Neuronal stem cell (in vitro differentiated cells): ENCODE measurements around the gene CLEC10A.

Source experiments
- DNase-seq: peaks from one replicate; pipeline ENCODE4 v3.0.0-alpha.2; 2013; ENCODE audit warnings: low spot score
- H2AFZ ChIP-seq: one replicate; pipeline ENCODE4 v1.6.1; 2013; ENCODE audit warnings: mild to moderate bottlenecking, low read length, inconsistent platforms
- H2AK5ac ChIP-seq: 2 replicates; pipeline ENCODE4 v1.6.1; 2013; ENCODE audit warnings: low read depth, mild to moderate bottlenecking, inconsistent platforms, low read length, moderate library complexity, mixed read lengths
- H2BK120ac ChIP-seq: 2 replicates; pipeline ENCODE4 v1.6.1; 2013; ENCODE audit warnings: low read depth, mild to moderate bottlenecking, inconsistent platforms, low read length, moderate library complexity, mixed read lengths
- H2BK12ac ChIP-seq: one replicate; pipeline ENCODE4 v1.6.1; 2013; ENCODE audit warnings: low read length, inconsistent platforms
- H2BK15ac ChIP-seq: 2 replicates; pipeline ENCODE4 v1.6.1; 2013; ENCODE audit warnings: mild to moderate bottlenecking, low read length, inconsistent platforms, mixed read lengths
- H2BK5ac ChIP-seq: one replicate; pipeline ENCODE4 v1.6.1; 2013; ENCODE audit warnings: inconsistent platforms, mild to moderate bottlenecking, low read length, moderate library complexity
- H3K14ac ChIP-seq: one replicate; pipeline ENCODE4 v1.6.1; 2013; ENCODE audit warnings: low read length, inconsistent platforms
- H3K18ac ChIP-seq: 2 replicates; pipeline ENCODE4 v1.6.1; 2013; ENCODE audit warnings: low read length, inconsistent platforms
- H3K23ac ChIP-seq: 2 replicates; pipeline ENCODE4 v1.6.1; 2013; ENCODE audit warnings: low read depth, mild to moderate bottlenecking, mixed read lengths, low read length, inconsistent platforms; ENCODE audit not compliant: poor library complexity
- H3K27ac ChIP-seq: replicated peaks from 3 replicates; pipeline ENCODE4 v1.5.1; 2013; ENCODE audit warnings: low read length, inconsistent platforms
- H3K27me3 ChIP-seq, 3 experiments: 2 replicates each; pipeline ENCODE4 v1.6.1; 2013; ENCODE audit warnings: low read length in 3 of 3, mild to moderate bottlenecking in 2 of 3, inconsistent platforms in 1 of 3, low read depth in 1 of 3, mixed read lengths in 1 of 3, moderate library complexity in 1 of 3; ENCODE audit not compliant: control insufficient read depth in 3 of 3, insufficient read depth in 3 of 3
- H3K36me3 ChIP-seq, 2 donors: replicated peaks in 1 of 2; 2 replicates each; pipeline ENCODE4 v1.6.1; 2013; ENCODE audit warnings: low read length in 2 of 2; ENCODE audit not compliant: control insufficient read depth in 2 of 2, insufficient read depth in 2 of 2
- H3K4ac ChIP-seq: 2 replicates; pipeline ENCODE4 v1.6.1; 2013; ENCODE audit warnings: inconsistent platforms, mild to moderate bottlenecking, low read length, moderate library complexity
- H3K4me1 ChIP-seq, 2 donors: 1 replicate in 1 of 2; 2 replicates in 1 of 2; pipeline ENCODE4 v1.6.1; 2013; ENCODE audit warnings: low read length in 2 of 2, low read depth in 1 of 2; ENCODE audit not compliant: control insufficient read depth in 2 of 2, insufficient read depth in 1 of 2
- H3K4me2 ChIP-seq: one replicate; pipeline ENCODE4 v1.6.1; 2013; ENCODE audit warnings: mild to moderate bottlenecking, low read length, inconsistent platforms; ENCODE audit not compliant: insufficient read depth, poor library complexity, severe bottlenecking
- H3K4me3 ChIP-seq, 2 donors: 2 replicates each; pipeline ENCODE4 v1.5.1; 2013; ENCODE audit warnings: low read length in 2 of 2, mild to moderate bottlenecking in 2 of 2, inconsistent platforms in 1 of 2, moderate library complexity in 1 of 2
- H3K79me1 ChIP-seq: one replicate; pipeline ENCODE4 v1.6.1; 2013; ENCODE audit warnings: low read depth, mild to moderate bottlenecking, inconsistent platforms, low read length, moderate library complexity
- H3K9ac ChIP-seq: one replicate; pipeline ENCODE4 v1.6.1; 2013; ENCODE audit warnings: mild to moderate bottlenecking, low read depth, low read length, inconsistent platforms; ENCODE audit not compliant: poor library complexity
- H3K9me3 ChIP-seq, 2 donors: replicated peaks in 1 of 2; 2 replicates each; pipeline versions ENCODE3 to v1.6.1; 2013; ENCODE audit warnings: low read length in 2 of 2, mild to moderate bottlenecking in 2 of 2, inconsistent platforms in 1 of 2, low read depth in 1 of 2, mixed read lengths in 1 of 2, moderate library complexity in 1 of 2; ENCODE audit not compliant: control insufficient read depth in 2 of 2, insufficient read depth in 1 of 2
- H4K8ac ChIP-seq: one replicate; pipeline ENCODE4 v1.6.1; 2013; ENCODE audit warnings: low read depth, mild to moderate bottlenecking, inconsistent platforms, low read length, moderate library complexity
- H4K91ac ChIP-seq: one replicate; pipeline ENCODE4 v1.6.1; 2013; ENCODE audit warnings: low read length, low read depth, mild to moderate bottlenecking, inconsistent platforms; ENCODE audit not compliant: poor library complexity
- WGBS, 2 donors: extraction: QIAGEN DNeasy Blood & Tissue Kit; methylation state at CpG; one replicate each; pipeline ENCODE4 v1.1.7; 2013; ENCODE audit warnings: missing lambda C conversion rate in 2 of 2, mixed read lengths in 1 of 2; ENCODE audit not compliant: insufficient read length in 2 of 2, insufficient replicate concordance in 1 of 2; ENCODE audit errors: extremely low coverage in 2 of 2; 5-methylcytosine and 5-hydroxymethylcytosine counted together

Gene CLEC10A

DNA sequence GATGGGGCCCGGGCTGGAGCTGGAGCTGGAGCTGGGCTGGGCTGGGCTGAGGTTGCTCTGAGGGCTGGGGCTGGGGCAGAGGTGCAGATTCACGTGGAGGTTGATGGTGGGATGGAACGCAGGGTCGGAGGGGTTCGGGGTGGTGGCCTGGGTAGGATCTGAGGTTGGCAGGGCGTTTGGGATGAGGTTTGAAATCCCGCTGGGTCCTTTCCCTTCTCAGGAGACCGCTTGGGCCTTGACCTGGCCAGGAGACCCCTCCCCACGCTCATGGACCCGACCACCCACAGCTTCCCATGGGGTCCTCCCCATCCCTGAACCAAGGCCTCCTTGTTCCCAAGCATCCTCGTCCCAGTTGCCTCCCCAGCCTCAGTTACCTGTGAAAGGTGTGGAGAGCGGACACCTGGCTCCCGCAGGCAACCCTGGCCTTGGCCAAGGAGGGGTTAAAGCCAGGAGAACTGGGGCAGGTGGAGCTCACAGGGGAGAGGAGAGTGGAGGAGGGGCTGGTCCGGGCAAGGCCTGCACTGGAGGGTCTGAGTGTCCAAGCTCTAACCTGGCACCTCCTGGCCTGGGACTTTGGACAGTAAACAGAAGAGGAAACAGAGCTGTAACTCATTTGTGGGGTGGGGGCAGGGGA is 34.3 kb upstream of the CLEC10A start, which contains the start of gene ASGR2:
Gene ASGR2, minus strand, starts transcription at position 582 of the 634 bp plus-strand sequence. CDS start 582 bp downstream, outside the sequence.
- H3K27me3 ChIP-seq, result no peaks in the 10 kb centered on the region
- H3K14ac ChIP-seq, result no peak within 1 kb of the TSS
- H3K36me3 ChIP-seq, result no peaks in the 10 kb centered on the region
- DNase-seq, result no peak
- no peak within 1 kb of the TSS for H2BK5ac ChIP-seq
- WGBS, 2 donors, result no CpG with 5 or more reads among the region's 14 CpGs
- H3K9ac ChIP-seq, result peak within 1 kb of the TSS; percentile 44
- H3K27ac ChIP-seq, result no peak within 1 kb of the TSS
- H4K8ac ChIP-seq, result no peak within 1 kb of the TSS
- peaks cover 2 to 17% of the 10 kb centered on the region in 2 donors for H3K4me1 ChIP-seq
- no peak within 1 kb of the TSS for H3K4me3 ChIP-seq
- H3K4ac ChIP-seq, result no peak within 1 kb of the TSS
- no peak within 1 kb of the TSS for H2BK120ac ChIP-seq
- peak within 1 kb of the TSS; percentile 59 for H2AFZ ChIP-seq
- H2BK15ac ChIP-seq, result no peak within 1 kb of the TSS
- H3K9me3 ChIP-seq, result peaks cover 3 to 5% of the 10 kb centered on the region in 2 donors
- no peak within 1 kb of the TSS for H4K91ac ChIP-seq
- no peak within 1 kb of the TSS for H3K4me2 ChIP-seq
- H3K79me1 ChIP-seq, result no peaks in the 10 kb centered on the region
- peak within 1 kb of the TSS; percentile 75 for H2AK5ac ChIP-seq
- no peak within 1 kb of the TSS for H3K23ac ChIP-seq
- H2BK12ac ChIP-seq, result no peak within 1 kb of the TSS
- peak within 1 kb of the TSS; percentile 39 for H3K18ac ChIP-seq

DNA sequence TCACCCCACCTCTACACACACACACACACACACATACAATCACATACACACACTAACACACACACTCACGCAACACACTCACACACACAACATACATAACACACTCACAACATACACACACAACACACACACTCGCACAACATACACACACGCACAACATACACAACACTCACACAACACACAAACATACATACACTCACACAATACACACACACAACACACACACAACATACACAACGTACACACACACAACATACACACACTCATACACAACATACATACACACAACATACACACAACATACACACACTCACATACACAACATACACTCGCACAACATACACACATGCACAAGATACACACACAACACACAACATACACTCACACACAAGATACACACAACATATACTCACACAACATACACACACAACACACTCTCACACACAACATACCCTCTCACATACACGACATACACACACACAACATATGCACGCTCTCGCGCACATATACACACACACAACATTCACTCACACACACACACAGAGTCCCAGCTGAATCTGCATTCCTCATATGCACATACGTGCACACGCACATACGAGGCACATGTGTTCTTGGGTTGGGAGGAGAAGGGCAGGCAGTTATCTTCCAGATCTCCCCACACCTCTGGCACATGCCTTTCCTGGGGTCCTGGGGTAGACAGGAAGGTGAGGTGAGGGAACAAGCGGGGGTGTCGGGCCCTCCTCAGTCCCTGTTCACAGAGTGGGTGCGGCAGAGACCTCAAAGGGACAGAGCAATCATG is 33.4 kb upstream of the CLEC10A start:
- Histone ChIP-seq H3K9me3 (peaks cover 3 to 5% of the 10 kb centered on the region in 2 donors), H3K27ac (no peak overlapping the region)

DNA sequence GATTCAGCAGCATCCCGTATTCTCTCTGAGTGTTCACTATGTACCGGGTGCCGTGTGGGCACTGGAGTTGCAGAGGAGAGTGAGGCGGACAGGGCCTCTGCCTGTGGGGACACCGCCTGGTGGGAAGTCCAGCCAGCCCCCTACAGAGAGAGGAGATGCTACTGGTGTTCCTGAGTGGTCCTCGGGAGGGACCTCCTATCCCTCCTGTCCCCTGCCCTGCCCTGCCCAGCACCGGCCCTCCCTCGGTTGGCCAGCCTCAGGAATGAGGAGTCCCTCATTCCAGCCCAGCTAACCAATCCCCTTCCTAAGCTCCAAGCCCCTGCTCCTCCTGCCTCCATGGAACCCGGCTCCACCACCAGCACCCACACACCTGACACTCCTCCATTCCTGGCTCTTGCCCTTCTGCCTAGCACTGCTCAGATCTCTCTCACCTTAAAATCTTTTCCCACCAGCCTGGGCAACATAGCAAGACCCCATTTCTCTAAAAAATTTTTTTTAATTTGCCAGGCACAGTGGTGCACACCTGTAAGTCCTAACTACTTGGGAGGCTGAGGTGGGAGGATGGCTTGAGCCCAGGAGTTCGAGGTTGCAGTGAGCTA is 32.6 kb upstream of the CLEC10A start:
- H3K27me3 ChIP-seq, result no peaks in the 10 kb centered on the region
- no peak overlapping the region for H2AFZ ChIP-seq
- H3K4me2 ChIP-seq, result no peak overlapping the region
- H4K91ac ChIP-seq, result no peak overlapping the region
- no peak overlapping the region for H2BK5ac ChIP-seq
- no peak overlapping the region for H4K8ac ChIP-seq
- peak overlapping the region; percentile 68 for H2AK5ac ChIP-seq
- no CpG with 5 or more reads among the region's 10 CpGs for WGBS, 2 donors
- no peak overlapping the region for H3K14ac ChIP-seq
- H2BK12ac ChIP-seq, result no peak overlapping the region
- H3K27ac ChIP-seq, result no peak overlapping the region
- no peak overlapping the region for H3K9ac ChIP-seq
- no peak for DNase-seq
- no peak overlapping the region for H2BK120ac ChIP-seq
- no peak overlapping the region for H3K4ac ChIP-seq
- no peak overlapping the region for H3K23ac ChIP-seq
- peak overlapping the region; percentile 55 for H2BK15ac ChIP-seq
- no peaks in the 10 kb centered on the region for H3K36me3 ChIP-seq
- H3K18ac ChIP-seq, result peak overlapping the region; percentile 19
- peaks cover 2 to 17% of the 10 kb centered on the region in 2 donors for H3K4me1 ChIP-seq
- no peak overlapping the region for H3K4me3 ChIP-seq
- no peaks in the 10 kb centered on the region for H3K79me1 ChIP-seq
- H3K9me3 ChIP-seq, result peaks cover 3 to 5% of the 10 kb centered on the region in 2 donors

More for the DNA sequence above, 33.4 kb upstream of the CLEC10A start:
- no peak overlapping the region for H3K23ac ChIP-seq
- peak overlapping the region; percentile 39 for H3K18ac ChIP-seq
- no peak overlapping the region for H3K4me2 ChIP-seq
- no peak overlapping the region for H2AK5ac ChIP-seq
- no peak overlapping the region for H3K4ac ChIP-seq
- no peaks in the 10 kb centered on the region for H3K36me3 ChIP-seq
- no peaks in the 10 kb centered on the region for H3K79me1 ChIP-seq
- H2AFZ ChIP-seq, result no peak overlapping the region
- H4K91ac ChIP-seq, result peak overlapping the region; percentile 4
- WGBS, 2 donors, result 100% methylated on average over 7 of the region's 15 CpGs
- no peak for DNase-seq
- no peaks in the 10 kb centered on the region for H3K27me3 ChIP-seq
- no peak overlapping the region for H3K9ac ChIP-seq
- peaks cover 2 to 17% of the 10 kb centered on the region in 2 donors for H3K4me1 ChIP-seq
- no peak overlapping the region for H2BK12ac ChIP-seq
- H2BK15ac ChIP-seq, result no peak overlapping the region
- no peak overlapping the region for H2BK120ac ChIP-seq
- peak overlapping the region in 1 of 2 donors; percentile 27 for H3K4me3 ChIP-seq
- H3K14ac ChIP-seq, result no peak overlapping the region
- no peak overlapping the region for H4K8ac ChIP-seq
- H2BK5ac ChIP-seq, result no peak overlapping the region
